Spleen (tissue), 7 donors: Measurements from ENCODE around the gene FUT4.

Source experiments
- CTCF ChIP-seq, 11 experiments: fragments of 200-600 bp in 7 of 11; fragments of 450-650 bp in 4 of 11; sonication (generic) in 4 of 11; IDR thresholded peaks in 8 of 11; conservative IDR thresholded peaks in 3 of 11; 1 replicate in 7 of 11; 2 replicates in 4 of 11; pipeline versions ENCODE4 v1.4.0 to v1.8.0; 2016 to 2021; ENCODE audit warnings: antibody characterized with exemption in 11 of 11, inconsistent platforms in 4 of 11, mild to moderate bottlenecking in 1 of 11
- POLR2A ChIP-seq, 3 donors: fragments of 450-650 bp; IDR thresholded peaks; one replicate each; pipeline ENCODE4 v1.5.1; 2017; ENCODE audit warnings: antibody characterized with exemption in 3 of 3, mild to moderate bottlenecking in 1 of 3
- donor health status: DM: no; HTN: no; CAD: no; lungs with moderate emphysema.
- donor health status: DM: no; HTN: no; CAD: no.
- donor health status: DM: no; HTN: no; CAD: no.

GRCh38 chr11:94546162-94546470 lies 2.4 kb downstream of the FUT4 start:
- TF ChIP-seq CTCF (IDR thresholded peaks at IDR 0.05 in 8 of 11, conservative IDR thresholded peaks at IDR 0.05 in 3 of 11) (no peak), POLR2A (IDR thresholded peaks at IDR 0.05) (no peak)
